NCI-H446 (cell line): ENCODE measurements around the gene DDX56.
"Not testable (repeated sequence)": the region's sequence is repeated elsewhere in the genome, so short reads cannot be mapped to it uniquely, and the experiment has no call there.

ENCODE experiments used
- DNase-seq, 2 experiments: peaks; one replicate each; lab custom pipeline; 2025; lab: John Stamatoyannopoulos, UW

DDX56 gene

GRCh38 chr7:44563171-44563679, 10.5 kb downstream of the DDX56 start:
- no peak for DNase-seq

GRCh38 chr7:44562622-44562962, 11.1 kb downstream of the DDX56 start:
- not testable (repeated sequence) for DNase-seq

- DNase-seq: no peak
Measured at GRCh38 chr7:44561962-44562621, 11.6 kb downstream of the DDX56 start.

GRCh38 chr7:44561481-44561880, 12.2 kb downstream of the DDX56 start:
- DNase-seq: no peak

GRCh38 chr7:44559485-44559884, 14.2 kb downstream of the DDX56 start:
- peak in 1 of 2 experiments; percentile 66 for DNase-seq

- no peak for DNase-seq
Measured at GRCh38 chr7:44557485-44557884, 16.2 kb downstream of the DDX56 start.

GRCh38 chr7:44555350-44555749, 18.4 kb downstream of the DDX56 start:
- DNase-seq: no peak

- DNase-seq: not testable (repeated sequence)
Measured at GRCh38 chr7:44552473-44553005, 21.2 kb downstream of the DDX56 start.

- no peak for DNase-seq
Measured at GRCh38 chr7:44549457-44549856, 24.3 kb downstream of the DDX56 start.

GRCh38 chr7:44548893-44549292, 24.8 kb downstream of the DDX56 start:
- no peak for DNase-seq

GRCh38 chr7:44547536-44548231, 26.0 kb downstream of the DDX56 start:
- DNase-seq: no peak

- no peak for DNase-seq
Measured at GRCh38 chr7:44541876-44542610, 31.7 kb downstream of the DDX56 start.

GRCh38 chr7:44541028-44541869, 32.5 kb downstream of the DDX56 start, which contains the start of gene NPC1L1:
TSS of gene NPC1L1 (minus strand) at chr7:44541330. CDS start at chr7:44541259, 71 bp downstream.
- no peak for DNase-seq

GRCh38 chr7:44540592-44541027, 33.1 kb downstream of the DDX56 start:
- DNase-seq: no peak

- DNase-seq: no peak
Measured at GRCh38 chr7:44539669-44540506, 33.8 kb downstream of the DDX56 start.

GRCh38 chr7:44538798-44539668, 34.7 kb downstream of the DDX56 start:
- DNase-seq: no peak

- DNase-seq: no peak
Measured at GRCh38 chr7:44538093-44538797, 35.5 kb downstream of the DDX56 start.

GRCh38 chr7:44537442-44537841, 36.3 kb downstream of the DDX56 start:
- no peak for DNase-seq

GRCh38 chr7:44536090-44536489, 37.6 kb downstream of the DDX56 start:
- no peak for DNase-seq
